Peyer's patch (tissue), 4 donors: Measurements from ENCODE around the gene E2F8.

Experiments used
- POLR2A ChIP-seq, 2 donors: fragments of 450-650 bp; IDR thresholded peaks; one replicate each; pipeline ENCODE4 v1.5.1; 2017; ENCODE audit warnings: antibody characterized with exemption in 2 of 2, mild to moderate bottlenecking in 2 of 2, moderate library complexity in 2 of 2
- TF ChIP-seq, protein P1 (sequence below), 6 experiments: fragments of 450-650 bp in 4 of 6; fragments of 200-600 bp in 2 of 6; sonication (generic) in 1 of 6; IDR thresholded peaks; one replicate each; pipeline ENCODE4 v1.5.1; 2017 to 2019; ENCODE audit warnings: antibody characterized with exemption in 6 of 6, mild to moderate bottlenecking in 3 of 6, moderate library complexity in 1 of 6

DNA sequence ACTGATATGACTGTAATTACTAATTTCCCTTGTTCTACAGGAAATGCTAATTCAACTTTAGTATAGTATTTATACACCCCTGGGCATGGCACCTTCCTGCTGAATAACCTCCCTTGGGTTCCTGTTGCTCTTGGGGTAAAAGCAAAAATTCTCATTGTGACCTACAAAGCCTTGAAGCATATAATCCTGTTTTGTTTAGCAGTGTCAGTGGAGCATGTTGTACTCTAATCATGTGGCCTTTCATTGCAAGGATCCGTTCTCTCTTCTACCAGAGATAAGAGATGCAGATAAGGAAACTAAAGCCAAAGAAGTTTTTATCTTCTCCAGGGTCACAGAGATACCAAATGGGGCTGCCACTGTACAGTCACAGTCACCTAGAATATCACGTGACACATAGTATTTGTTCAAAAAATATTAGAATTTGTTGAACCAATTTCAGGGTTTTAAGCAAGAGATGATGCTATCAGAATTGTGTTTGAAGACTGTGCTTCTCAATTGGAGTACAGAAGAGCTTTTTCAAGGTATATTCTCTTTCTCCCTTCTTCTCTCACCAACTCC is 64.0 kb downstream of the E2F8 start:
- TF ChIP-seq, protein P1, sequence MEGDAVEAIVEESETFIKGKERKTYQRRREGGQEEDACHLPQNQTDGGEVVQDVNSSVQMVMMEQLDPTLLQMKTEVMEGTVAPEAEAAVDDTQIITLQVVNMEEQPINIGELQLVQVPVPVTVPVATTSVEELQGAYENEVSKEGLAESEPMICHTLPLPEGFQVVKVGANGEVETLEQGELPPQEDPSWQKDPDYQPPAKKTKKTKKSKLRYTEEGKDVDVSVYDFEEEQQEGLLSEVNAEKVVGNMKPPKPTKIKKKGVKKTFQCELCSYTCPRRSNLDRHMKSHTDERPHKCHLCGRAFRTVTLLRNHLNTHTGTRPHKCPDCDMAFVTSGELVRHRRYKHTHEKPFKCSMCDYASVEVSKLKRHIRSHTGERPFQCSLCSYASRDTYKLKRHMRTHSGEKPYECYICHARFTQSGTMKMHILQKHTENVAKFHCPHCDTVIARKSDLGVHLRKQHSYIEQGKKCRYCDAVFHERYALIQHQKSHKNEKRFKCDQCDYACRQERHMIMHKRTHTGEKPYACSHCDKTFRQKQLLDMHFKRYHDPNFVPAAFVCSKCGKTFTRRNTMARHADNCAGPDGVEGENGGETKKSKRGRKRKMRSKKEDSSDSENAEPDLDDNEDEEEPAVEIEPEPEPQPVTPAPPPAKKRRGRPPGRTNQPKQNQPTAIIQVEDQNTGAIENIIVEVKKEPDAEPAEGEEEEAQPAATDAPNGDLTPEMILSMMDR (IDR thresholded peaks at IDR 0.05) = no peak
- no peak for TF ChIP-seq POLR2A (IDR thresholded peaks at IDR 0.05)
